Measurements from ENCODE around the gene UTP25.
A peak's percentile ranks its signal among the peaks of the same experiment; 100 is the strongest.

The UTP25 gene

GRCh38 chr1:209844695-209845407 lies 17.1 kb downstream of the UTP25 start:
- DNase-seq: no peak

GRCh38 chr1:209845408-209845725 lies 17.6 kb downstream of the UTP25 start:
- no peak for DNase-seq

GRCh38 chr1:209849388-209849787 lies 21.6 kb downstream of the UTP25 start:
- DNase-seq: no peak

- DNase-seq: peak; percentile 47
Observed at GRCh38 chr1:209850342-209850979, 22.7 kb downstream of the UTP25 start.

- DNase-seq: no peak
Observed at GRCh38 chr1:209853676-209854075, 25.9 kb downstream of the UTP25 start.

GRCh38 chr1:209854196-209854595 lies 26.4 kb downstream of the UTP25 start:
- DNase-seq: peak; percentile 75

GRCh38 chr1:209855006-209855405 lies 27.2 kb downstream of the UTP25 start:
- DNase-seq: no peak

- peak; percentile 72 for DNase-seq
Observed at GRCh38 chr1:209855623-209856022, 27.9 kb downstream of the UTP25 start.

GRCh38 chr1:209858561-209859103 lies 30.9 kb downstream of the UTP25 start:
- no peak for DNase-seq

GRCh38 chr1:209860293-209860881 lies 32.6 kb downstream of the UTP25 start:
- DNase-seq: peak; percentile 77

GRCh38 chr1:209861242-209861641 lies 33.5 kb downstream of the UTP25 start:
- DNase-seq: no peak

- no peak for DNase-seq
Observed at GRCh38 chr1:209862391-209863356, 34.9 kb downstream of the UTP25 start.

GRCh38 chr1:209863766-209864485 lies 36.2 kb downstream of the UTP25 start:
- DNase-seq: no peak

- no peak for DNase-seq
Observed at GRCh38 chr1:209866201-209866600, 38.4 kb downstream of the UTP25 start.

- no peak for DNase-seq
Observed at GRCh38 chr1:209869291-209870149, 41.7 kb downstream of the UTP25 start.

- no peak for DNase-seq
Observed at GRCh38 chr1:209870151-209870831, 42.5 kb downstream of the UTP25 start.

- DNase-seq: no peak
Observed at GRCh38 chr1:209871006-209871405, 43.2 kb downstream of the UTP25 start.

GRCh38 chr1:209871430-209871829 lies 43.7 kb downstream of the UTP25 start:
- no peak for DNase-seq

GRCh38 chr1:209873067-209873799 lies 45.5 kb downstream of the UTP25 start:
- DNase-seq: no peak

GRCh38 chr1:209875515-209875914 lies 47.7 kb downstream of the UTP25 start:
- DNase-seq: peak; percentile 75

Data from DMS 273 treated with DMSO at 0.1 percent for 48 hours (cell line).